ENCODE measurements around the gene RNF214.
"Not testable (repeated sequence)": the region's sequence is repeated elsewhere in the genome, so short reads cannot be mapped to it uniquely, and the experiment has no call there.

The RNF214 gene

DNA sequence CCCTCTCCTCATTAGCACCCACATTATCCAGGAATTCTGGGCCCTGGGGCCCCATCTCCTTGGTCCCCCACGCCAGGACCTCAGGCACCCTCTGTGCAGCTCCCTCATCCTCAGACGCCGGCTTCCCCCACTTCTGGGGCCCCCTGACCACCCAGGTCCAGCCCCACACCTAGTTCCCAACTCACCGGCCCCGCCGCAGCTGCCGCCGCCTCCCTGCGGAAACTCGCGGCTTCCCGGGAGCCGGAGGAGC, 704 bp upstream of the RNF214 start, which contains the start of gene PCSK7:
Gene PCSK7, minus strand, starts transcription at position 232 of the 250 bp plus-strand sequence. CDS start 2,229 bp downstream, outside the sequence.
- DNase-seq, result no peak

DNA sequence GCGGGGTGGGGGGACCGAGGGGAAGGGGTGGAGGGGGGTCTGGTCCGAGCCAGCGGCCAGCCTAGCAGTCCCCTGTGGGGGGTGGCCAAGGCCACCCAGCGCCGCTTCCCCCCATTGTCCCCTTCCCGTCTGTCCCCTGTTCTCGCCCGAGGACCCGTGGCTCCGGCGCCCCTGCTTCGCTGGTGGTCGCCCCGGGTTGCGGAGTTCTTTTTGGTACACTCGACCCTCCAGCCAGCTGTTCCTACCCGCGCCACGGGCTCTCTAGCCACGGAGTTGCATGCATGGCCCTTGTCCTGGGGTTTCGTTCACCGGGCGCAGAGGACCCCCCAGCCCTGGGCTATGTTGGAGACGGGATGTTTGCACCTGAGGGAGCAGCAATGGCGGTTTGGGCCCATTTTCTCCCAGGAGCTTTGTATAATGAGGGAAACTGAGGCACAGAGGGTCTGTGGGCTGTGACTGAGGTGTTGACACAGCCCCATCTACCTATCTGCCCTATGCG, 489 bp downstream of the RNF214 start:
- no peak for DNase-seq

DNA sequence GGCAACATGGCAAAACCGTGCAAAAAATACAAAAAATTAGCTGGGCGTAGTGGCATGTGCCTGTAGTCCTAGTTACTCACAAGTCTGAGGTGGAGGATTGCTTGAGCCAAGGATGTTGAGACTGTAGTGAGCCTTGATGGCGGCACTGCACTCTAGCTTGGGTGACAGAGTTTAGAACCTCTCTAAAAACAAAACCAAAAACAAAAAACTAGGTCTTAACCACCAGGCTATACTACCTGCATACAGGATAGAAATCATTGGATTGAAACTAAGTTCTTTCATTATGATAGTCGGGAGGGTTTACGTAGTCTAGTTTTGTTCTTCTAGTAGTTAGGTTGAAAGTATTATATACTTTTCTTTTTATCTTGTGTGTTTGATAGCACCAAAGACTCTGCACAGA, 5.8 kb downstream of the RNF214 start:
- DNase-seq, result no peak

DNA sequence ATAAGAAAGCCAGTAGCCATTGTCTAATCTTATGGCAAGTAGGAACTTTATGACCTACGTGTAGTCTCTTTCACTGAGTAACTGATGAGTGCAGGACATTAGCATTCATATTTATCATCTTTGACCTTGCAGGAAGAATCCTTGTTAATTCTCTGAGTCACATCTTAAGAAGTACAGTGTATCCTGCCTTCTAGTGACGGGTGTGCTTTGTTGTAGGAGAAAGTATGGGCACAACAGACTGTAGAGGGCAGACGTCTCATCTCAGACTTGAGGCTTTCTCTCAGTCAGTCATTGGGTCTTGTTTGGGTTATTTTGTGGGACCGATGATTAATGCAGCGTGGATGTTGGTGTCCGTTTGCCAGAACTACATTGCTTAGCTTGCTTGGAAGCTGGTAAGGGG, 6.8 kb downstream of the RNF214 start:
- DNase-seq, result no peak

DNA sequence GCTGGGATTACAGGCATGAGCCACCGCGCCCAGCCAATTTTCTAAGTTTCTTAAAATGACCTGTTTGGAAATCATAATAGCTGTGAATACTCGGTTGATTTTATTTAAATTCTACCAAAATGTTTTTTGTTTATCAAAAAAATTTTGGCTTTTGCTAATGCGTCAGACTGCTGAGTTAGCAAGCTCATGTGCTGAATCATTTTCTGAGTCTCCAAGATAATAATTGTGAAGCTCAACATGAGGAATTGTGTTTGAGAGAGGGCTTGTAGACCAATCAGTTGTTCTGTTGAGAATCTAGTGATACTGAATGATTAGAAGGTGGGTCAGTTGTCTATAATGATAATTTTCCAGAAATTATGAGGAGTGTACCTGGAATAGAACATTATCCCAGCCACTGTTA, 15.9 kb downstream of the RNF214 start:
- DNase-seq, result no peak

DNA sequence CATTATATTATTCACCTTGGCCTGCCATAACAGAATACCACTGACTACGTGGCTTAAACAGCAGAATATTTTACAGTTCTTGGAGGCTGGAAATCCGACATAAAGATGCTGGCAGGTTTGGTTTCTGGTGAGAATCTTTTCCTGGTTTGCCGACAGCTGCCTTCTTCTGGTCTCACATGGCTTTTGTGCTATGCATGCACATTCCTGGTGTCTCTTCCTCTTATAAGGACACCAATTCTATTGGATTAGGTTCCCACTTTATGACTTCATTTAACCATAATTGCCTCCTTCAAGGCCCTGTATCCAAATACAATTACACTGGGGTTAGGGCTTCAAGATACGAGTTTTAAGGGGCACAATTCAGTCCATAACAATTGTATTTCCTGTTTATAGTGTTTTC, 17.1 kb downstream of the RNF214 start:
- no peak for DNase-seq

DNA sequence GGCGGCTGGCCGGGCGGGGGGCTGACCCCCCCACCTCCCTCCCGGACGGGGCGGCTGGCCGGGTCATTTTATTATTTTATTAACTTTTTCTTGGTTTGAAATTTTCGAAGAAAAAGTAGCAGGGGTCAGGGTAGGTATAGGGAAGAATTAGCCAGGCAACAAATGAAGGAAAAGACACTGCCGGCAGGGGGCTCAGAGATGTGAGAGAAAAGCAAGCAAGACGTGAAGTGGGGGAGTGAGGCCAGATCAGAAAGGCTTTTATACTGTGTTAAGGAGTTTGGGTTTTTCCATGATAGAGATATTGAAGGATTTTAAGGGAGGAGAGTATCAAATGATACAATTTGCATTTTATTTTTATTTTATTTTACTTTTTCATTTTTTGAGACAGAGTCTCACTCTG, 19.0 kb downstream of the RNF214 start:
- no peak for DNase-seq

DNA sequence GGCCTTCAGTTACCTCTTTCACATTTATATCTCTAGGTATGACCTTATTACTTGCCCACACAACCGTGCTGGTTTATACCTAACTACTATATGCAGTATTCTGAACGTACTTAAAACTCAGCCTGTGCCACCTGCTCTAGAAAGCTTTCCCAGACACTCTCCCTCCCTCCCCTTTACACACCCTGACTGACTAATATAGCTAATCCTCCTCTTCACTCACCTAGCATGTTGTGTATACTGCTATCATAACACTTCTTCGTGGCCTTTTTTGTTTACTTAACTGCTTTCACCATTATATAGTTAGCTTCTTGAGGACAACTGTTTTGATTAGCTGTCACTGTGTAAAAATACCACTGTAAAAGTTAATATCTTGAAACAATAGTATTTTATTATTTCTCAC, 23.5 kb downstream of the RNF214 start:
- DNase-seq, result no peak

DNA sequence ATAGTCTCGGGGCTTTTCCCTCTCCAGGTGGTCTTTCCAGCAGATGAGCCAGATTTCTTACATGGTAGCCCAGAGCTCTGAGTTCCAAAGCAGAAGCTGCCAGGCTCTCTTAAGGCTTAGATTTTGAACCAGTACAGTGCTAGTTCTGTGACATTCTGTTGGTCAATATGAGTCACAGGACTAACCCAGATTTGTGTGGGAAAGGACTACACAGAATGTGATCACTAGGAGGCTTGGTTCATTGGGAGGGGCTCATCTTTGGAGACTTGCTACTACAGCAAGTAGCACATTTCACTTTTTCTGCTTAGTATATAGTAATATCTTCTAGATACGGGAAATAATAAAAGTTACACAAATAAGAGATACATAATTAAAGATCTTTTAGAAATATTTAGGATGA, 24.1 kb downstream of the RNF214 start:
- no peak for DNase-seq

DNA sequence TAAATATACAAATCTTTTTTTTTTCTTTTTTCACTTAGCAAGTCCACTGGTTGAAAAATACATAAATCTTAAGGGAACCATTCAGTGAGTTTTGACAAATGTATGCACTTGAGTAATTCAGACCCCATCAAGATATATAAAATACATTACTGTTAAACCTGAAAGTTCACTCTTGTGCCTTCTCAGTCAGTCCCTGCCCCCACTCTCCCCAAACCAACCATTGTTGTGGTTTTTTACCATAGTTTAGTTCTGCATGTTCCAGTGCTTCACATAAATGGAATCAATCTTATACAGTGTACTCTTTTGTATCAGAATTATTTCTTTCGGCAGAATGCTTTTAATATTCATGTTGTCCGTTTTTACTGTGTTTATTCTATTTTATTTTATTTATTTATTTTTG, 26.1 kb downstream of the RNF214 start:
- no peak for DNase-seq

DNA sequence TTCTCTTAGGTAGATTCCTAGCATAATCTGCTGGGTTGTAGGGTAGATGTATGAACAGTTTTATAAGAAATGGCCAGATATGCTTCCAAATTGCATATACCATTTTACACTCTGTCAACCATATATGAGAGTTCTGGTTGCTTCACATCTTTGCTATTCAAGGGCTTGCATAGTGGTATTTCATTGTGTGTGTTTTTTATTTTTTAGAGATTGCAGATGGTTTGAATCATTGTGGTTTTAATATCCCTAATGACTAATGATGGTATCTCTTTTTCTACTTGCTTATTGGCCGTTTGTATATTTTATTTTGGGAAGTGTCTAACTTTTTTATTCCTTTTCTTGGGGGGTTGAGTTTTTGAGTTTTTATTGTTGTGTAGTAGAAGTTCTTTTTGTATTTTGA, 26.9 kb downstream of the RNF214 start:
- DNase-seq, result no peak

DNA sequence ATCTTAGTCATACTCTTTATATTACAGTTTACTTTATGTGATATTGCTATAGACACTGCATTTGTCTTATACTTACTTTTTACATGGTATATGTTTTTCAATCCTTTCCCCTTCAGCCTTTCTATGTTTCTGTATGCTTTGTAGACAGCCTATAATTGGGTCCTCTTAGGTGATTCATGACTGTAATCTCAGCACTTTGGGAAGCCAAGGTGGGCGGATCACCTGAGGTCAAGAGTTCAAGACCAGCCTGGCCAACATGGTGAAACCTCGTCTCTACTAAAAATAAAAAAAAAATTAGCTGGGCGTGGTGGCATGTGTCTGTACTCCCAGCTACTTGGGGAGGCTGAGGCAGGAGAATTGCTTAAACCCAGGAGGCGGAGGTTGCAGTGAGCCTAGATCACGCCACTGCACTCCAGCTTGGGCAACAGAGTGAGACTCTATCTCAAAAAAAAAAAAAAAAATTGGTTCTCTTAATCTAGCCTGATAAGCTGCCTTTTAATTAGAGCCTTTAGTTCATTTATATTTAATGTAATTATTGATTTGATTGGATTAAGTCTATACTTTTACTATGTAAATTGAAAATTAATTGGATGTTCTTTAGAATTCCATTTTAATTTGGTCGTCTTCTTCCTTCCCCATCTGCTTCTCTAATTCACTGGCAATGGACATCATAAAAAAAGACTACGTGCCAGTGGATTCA, 32.3 kb downstream of the RNF214 start:
- not testable (repeated sequence) for DNase-seq

DNA sequence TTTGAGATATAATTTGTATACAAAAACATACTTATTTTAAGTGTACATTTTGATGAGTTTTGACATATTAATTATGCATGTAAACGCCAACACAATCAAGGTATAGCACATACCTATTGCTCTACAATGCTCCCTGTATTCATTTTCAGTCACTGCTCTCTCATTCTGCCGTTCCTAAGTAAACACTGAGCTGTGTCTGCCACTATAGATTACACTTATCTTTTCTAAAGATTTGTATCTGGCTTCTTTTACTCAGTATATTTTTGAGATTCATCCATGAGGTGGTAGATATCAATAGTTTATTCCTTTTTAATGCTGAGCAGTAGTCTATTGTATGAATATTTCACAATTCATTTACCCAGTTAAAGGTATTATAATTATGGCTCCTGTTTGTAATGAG, 33.3 kb downstream of the RNF214 start:
- no peak for DNase-seq

DNA sequence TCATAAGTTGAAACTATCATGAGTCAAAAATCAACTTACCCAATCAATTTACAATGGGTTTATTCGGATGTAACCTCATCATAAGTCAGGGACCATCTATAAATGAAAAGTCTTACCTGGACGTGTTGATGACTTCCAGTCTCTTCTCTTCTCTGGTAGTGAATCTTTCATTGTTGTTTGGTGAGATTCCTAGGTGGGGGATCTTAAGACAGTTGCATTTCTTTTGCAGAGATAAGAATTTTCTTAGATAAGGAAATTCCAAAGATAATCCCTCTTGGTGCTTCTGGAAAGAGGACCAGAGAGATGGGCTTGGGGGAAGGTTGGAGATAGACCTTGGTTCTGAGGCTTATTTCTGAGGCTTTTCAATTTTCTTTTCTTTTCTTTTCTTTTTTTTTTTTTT, 37.4 kb downstream of the RNF214 start:
- no peak for DNase-seq

DNA sequence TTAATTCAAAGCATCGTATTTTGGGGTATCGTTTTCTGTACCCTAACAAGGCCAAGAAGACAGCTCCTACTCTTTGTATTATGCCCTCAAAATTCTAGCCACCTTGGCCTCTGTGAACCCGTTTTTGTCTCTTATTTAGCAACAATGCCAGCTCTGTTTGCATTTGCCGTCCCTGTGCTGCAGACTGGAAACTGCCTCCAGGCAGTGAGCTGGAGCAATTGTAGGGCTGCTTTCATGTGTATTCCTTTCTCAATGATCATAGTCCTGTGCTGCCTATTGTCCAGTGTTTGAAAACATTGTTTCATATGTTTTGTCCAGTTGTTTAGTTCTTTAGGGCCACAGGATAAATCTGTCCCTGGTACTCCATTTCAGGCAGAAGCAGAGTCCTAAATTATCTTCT, 38.7 kb downstream of the RNF214 start:
- DNase-seq, result no peak

DNA sequence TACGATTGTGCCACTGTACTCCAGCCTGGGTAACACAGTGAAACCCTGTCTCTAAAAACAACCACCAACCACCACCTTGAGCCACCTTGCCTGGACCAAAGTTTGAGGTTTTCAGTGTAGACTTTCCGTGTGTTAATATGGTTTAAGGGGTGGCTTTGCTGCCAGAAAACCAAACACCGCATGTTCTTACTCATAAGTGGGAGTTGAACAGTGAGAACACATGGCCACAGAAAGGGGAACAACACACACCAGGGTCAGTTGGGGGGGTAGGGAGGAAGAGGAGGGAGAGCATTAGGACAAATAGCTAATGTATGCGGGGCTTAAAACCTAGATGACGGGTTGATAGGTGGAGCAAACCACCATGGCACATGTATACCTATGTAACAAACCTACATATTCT, 39.7 kb downstream of the RNF214 start:
- not testable (repeated sequence) for DNase-seq

DNA sequence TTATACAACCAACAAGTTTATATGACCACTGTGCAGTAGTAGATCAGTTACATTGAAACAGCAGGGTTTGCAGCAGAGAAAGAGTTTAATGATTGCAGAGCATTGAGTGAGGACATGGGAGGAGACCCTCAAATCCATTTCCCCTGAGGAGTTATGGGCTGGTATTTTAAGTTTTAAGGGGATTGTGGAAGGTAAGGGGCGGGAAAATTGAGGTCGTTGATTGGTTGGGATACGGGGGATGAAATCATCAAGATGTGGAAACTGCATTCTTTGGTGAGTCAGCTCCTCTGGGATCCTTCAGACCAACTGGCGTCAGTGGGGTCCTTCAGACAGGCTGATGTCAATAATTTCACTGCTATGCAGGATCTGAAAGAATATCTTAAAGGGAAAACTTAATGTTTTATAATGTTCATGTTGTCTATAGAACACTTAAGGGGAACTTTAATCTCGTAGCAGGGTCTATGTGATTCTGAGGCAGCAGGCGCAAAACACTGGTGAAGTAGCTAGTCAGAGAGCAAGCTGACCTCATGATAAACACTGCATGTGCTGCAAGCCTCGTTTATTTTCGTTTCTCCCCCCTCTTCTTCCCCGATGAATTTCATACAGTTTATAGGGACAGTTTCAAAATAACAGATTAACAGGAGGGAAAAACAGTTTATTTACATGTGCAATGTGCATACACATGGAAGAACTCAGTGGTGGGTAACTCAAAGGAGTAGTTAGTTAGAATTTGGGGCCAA, 41.2 kb downstream of the RNF214 start:
- DNase-seq, result no peak

DNA sequence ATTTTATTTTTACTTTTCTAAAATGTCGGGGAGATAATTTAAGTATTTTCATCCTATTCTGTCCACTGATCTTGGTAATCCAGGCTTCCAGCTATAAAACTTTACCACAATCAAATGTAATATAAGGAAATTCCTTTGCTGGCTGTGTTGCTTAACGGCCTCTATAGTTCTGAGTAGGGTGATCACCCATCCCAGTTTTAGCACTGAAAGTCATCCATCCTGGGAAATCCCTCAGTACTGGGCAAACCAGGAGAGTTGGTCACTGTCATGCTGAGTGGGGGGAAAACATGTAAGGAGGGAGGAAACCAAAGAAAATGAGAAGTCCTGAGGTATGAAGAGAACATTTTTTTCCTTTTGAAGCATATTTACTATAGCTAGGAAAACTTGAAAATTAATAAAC, 45.9 kb downstream of the RNF214 start:
- no peak for DNase-seq

DNA sequence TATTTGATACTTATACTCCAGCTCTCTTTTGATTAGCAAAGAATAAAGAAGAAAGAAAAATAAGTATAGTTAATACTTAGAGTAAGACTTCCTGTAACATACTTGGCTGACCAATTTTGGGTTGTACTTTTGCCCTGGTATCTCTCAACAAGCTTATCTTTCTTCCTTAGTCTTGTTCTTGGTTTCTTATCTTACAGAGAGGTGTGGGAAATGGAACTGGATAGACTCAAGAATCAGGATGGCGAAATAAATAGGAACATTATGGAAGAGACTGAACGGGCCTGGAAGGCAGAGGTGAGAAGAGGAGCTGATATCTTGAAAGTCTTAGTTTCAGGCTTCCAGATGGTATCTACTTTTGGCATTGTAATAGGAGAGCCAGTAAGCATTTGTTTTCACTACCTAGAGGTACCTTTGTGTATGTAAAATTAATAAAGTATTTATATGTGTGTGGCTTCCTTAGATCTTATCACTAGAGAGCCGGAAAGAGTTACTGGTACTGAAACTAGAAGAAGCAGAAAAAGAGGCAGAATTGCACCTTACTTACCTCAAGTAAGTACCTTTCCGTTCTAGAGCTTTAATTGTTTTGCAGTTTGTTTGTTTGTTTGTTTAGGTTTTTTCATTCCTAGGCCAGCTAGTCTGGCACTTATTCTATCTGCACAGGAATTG, 47.4 kb downstream of the RNF214 start:
- no peak for DNase-seq

DNA sequence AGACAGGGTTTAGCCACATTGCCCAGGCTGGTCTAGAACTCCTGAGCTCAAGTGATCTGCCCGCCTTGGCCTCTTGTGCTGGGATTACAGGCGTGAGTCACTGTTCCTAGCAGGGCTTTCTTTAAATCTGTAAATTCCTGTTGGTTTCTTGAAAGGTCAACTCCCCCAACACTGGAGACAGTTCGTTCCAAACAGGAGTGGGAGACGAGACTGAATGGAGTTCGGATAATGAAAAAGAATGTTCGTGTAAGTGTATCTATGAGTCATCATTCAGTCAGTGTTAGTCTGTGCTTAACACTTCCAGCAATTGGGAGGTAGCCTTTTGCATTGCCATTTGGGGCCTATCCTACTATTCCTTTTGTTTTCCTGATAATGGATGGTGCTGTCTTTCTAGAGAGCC, 48.7 kb downstream of the RNF214 start:
- no peak for DNase-seq

DNA sequence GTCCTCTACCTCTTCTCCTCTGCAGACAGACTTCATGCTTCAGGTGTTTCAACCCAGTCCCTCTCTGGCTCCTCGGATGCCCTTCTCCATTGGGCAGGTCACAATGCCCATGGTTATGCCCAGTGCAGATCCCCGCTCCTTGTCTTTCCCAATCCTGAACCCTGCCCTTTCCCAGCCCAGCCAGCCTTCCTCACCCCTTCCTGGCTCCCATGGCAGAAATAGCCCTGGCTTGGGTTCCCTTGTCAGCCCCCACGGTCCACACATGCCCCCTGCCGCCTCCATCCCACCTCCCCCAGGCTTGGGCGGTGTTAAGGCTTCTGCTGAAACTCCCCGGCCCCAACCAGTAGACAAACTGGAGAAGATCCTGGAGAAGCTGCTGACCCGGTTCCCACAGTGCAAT, 49.4 kb downstream of the RNF214 start:
- DNase-seq, result no peak

DNA sequence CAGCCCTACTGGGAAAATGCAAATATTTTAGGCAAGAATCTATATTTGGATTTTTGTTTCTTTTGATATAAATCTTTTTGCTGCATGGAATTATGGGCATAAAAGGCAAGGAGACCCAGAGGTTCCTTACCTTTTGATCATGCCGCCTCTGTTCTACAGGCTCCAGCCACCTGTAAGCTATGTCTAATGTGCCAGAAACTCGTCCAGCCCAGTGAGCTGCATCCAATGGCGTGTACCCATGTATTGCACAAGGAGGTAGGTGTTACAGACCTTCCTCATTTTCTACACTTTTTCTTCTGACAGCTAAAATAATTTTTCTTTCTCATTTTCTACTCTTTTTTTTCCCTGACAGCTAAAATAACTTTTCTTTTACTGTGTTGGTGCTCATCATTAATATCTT, 50.5 kb downstream of the RNF214 start:
- DNase-seq, result no peak

DNA sequence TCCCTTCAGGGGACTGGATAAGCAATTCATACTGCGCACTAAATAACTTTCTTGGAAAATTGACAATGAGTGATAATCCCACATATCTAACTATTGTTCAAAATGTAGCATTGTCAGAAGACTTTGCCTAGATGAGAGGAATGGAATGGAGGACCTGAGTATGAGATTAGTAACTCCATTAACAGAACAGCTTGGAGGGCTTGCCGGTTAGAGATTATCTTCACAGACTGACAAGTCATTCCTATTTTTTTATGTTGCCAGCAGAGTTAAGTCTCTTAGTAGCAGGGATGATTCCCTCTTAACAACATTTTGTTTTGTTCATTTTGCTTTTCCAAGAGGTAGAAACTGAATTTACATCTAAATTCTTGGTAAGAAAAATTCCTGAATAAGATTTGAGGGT, 51.6 kb downstream of the RNF214 start:
- no peak for DNase-seq

DNA sequence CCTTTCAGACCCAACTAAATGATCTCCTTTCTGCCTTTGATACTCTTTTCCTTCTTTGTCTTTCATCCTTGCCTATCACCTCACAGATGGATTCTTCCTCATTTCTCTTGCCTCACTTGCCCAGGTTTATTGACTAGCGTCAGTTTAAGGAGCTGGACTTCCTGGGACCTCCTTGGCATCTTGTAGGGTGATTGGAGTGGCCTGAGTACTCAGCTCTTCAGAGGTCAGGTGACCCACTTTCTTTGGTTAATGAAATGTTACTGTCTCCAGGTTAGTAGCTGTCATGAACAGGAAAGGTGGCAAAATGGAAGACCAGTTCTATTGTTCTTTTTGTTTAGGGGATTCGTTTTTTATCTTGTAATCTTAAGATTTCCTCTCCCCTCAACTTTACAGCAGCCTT, 54.1 kb downstream of the RNF214 start:
- DNase-seq, result no peak

Measured in hippocampal formation (tissue), 2 donors.